ENCODE measurements around the gene SLIT1.
"Not testable (repeated sequence)": the region's sequence is repeated elsewhere in the genome, so short reads cannot be mapped to it uniquely, and the experiment has no call there.

The SLIT1 gene

DNA sequence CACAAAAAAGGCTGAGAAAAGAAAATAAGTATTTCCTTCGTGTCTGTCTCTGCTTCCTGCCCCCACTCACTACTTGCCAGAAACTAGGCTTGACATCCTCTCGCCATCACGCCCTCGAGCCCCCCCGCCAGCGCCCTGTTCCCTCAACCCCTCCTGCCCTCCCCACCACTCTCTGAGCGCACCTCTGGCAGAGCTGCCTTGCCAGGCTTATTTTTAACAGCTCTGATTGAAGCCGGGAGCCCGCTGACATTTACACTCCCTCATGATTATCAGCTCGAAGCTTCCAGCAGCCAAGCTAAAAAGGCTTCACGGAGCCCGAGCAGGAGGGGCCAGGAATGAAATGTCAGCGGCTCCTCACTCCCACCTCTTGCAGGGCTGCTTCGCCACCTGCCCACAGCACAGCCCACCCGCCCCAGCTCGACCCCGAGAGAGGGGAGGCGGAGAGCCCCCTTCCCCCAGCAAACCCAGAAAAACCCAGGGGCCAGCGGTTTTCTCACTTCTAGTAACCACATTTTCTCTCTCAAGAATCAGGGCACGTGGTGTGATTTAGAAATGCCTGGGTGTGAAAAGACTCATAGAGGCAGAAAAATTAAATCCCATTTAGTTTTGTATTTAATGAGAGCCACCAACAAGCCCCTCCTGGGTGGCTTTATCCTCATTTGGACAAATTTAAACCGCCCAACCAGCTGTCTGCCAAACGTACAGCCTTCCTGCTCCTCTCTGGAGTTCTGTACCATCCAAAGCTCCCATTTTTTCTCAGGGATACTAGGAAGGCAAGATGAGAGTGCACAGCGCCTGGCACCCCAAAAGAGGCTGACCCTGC is 89.3 kb downstream of the SLIT1 start:
- Histone ChIP-seq H3K9ac (ENCODE audit: low read length) (no peak overlapping the region), H3K27me3 (ENCODE audit: control insufficient read depth, insufficient read depth, low read length) (no peaks in the 10 kb centered on the region), H3K9me3 (ENCODE audit: control insufficient read depth, insufficient read depth, low read depth, low read length) (no peaks in the 10 kb centered on the region), H3K27ac (ENCODE audit: low read depth, low read length) (no peak overlapping the region), H3K36me3 (ENCODE audit: control insufficient read depth, insufficient read depth, low read length) (no peaks in the 10 kb centered on the region), H3K4me3 (ENCODE audit: low read depth, low read length) (no peak overlapping the region), H3K4me1 (ENCODE audit: control insufficient read depth, insufficient read depth, low read length) (peaks cover 15% of the 10 kb centered on the region)

DNA sequence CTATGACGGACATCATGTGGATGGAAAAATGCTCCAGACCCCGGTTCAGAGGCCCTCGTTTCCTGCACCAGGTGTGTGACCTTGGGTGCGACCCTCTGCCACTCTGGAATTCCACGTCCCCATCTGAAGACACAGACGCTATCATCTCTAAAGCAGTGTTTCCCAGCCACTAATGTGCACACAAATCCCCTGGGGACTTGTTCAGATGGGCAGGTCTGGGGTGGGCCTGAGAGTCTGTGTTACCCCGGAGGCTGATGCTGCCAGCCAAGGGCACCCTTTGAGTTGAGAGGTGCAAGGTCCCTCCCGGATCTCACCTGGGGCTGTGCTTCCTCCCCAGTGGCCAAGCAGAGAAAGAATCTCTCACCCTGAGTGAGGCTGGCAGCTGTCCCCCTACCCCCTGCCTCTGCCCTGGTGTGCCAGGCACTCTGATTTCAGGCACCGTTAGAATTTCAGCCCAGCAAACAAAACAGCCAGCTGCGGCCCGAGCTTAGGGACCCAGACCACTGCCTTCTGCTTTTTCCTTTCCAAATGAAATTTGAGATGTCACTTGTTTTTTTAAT is 90.0 kb downstream of the SLIT1 start:
- no peak overlapping the region for H3K27ac ChIP-seq (ENCODE audit: low read depth, low read length)
- H3K4me1 ChIP-seq (ENCODE audit: control insufficient read depth, insufficient read depth, low read length), result peaks cover 9% of the 10 kb centered on the region
- no peak overlapping the region for H3K9ac ChIP-seq (ENCODE audit: low read length)
- no peak overlapping the region for H3K4me3 ChIP-seq (ENCODE audit: low read depth, low read length)
- no peaks in the 10 kb centered on the region for H3K27me3 ChIP-seq (ENCODE audit: control insufficient read depth, insufficient read depth, low read length)
- H3K36me3 ChIP-seq (ENCODE audit: control insufficient read depth, insufficient read depth, low read length), result no peaks in the 10 kb centered on the region
- no peaks in the 10 kb centered on the region for H3K9me3 ChIP-seq (ENCODE audit: control insufficient read depth, insufficient read depth, low read depth, low read length)

DNA sequence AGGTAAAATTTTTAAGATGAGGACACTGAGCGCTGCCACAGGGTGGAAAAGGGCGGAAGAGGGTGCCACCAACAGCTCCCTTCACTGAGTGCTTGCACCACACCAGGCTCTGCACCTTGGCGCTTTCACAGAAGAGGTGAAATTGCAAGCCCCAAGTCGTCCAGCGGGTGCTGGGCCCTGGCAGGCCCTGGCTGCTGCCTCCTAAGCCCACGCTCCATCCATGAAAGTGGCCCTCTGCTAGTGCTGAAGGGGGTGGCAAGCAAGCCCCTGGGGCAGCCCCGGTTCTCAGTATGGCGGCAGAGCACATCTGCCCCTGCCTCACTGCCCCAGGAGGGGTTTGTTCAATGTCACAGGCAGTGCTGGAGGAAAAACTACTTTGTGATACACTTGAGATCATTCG is 95.1 kb downstream of the SLIT1 start:
- Histone ChIP-seq H3K9ac (ENCODE audit: low read length) (no peak overlapping the region), H3K9me3 (ENCODE audit: control insufficient read depth, insufficient read depth, low read depth, low read length) (no peaks in the 10 kb centered on the region), H3K27me3 (ENCODE audit: control insufficient read depth, insufficient read depth, low read length) (peaks cover 7% of the 10 kb centered on the region; the same call in 1 of the 2 replicates), H3K36me3 (ENCODE audit: control insufficient read depth, insufficient read depth, low read length) (no peaks in the 10 kb centered on the region), H3K27ac (ENCODE audit: low read depth, low read length) (no peak overlapping the region), H3K4me1 (ENCODE audit: control insufficient read depth, insufficient read depth, low read length) (peaks cover 19% of the 10 kb centered on the region), H3K4me3 (ENCODE audit: low read depth, low read length) (no peak overlapping the region)

DNA sequence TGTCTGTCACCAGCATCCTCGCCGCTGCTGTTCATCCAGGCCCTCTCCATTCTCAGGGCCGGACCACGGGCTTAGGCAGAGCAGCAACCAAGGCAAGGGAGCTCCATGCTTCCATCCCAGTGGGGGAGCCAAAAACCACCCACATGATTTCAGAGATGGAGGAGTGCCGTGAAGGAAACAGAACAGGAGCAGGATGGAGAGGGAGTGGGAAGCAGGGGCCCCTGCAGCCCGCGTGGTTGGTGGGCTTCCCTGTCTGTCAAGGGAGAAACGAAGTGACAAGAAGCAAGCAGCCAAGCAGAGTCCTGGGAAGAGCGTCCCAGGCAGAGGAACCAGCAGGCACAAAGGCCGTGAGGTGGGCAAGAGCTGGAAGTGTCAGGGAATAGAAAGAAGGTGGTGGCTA is 95.7 kb downstream of the SLIT1 start:
- Histone ChIP-seq H3K4me3 (ENCODE audit: low read depth, low read length) (no peak overlapping the region), H3K36me3 (ENCODE audit: control insufficient read depth, insufficient read depth, low read length) (no peaks in the 10 kb centered on the region), H3K4me1 (ENCODE audit: control insufficient read depth, insufficient read depth, low read length) (peaks cover 18% of the 10 kb centered on the region), H3K9me3 (ENCODE audit: control insufficient read depth, insufficient read depth, low read depth, low read length) (no peaks in the 10 kb centered on the region), H3K27me3 (ENCODE audit: control insufficient read depth, insufficient read depth, low read length) (peaks cover 7% of the 10 kb centered on the region; the same call in 1 of the 2 replicates), H3K9ac (ENCODE audit: low read length) (no peak overlapping the region), H3K27ac (ENCODE audit: low read depth, low read length) (no peak overlapping the region)

DNA sequence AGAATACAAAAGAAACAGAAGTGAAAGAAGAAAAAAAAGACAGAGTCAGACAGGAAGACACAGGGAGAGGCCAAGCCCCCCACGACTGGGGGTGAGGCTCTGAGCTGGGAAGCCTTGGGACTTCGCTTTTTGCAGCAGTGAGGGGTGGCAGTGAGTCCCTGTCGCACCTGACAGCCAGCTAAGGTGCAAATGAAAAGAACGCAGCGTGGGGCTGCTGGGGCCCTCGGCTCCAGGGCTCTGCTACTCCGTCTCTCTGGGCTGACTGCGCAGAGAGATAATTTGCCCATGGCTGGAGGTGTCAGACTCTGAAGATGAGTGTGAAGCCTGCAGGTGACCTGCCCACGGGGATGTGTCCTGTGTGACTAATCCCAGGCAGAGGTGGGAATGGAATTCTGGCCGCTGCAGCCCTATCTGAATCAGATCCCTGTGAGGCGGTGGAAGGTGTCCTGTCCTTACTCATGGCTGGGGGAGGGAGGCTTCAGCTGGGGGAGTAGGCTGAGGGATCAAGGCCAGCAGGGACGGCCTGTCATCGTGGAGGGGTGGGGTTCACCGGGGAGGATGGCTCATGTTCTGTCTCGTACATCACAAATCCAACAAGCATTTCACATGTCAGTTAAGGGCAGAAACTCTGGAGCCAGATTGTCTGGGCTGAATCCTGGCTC is 96.4 kb downstream of the SLIT1 start:
- H3K9ac ChIP-seq (ENCODE audit: low read length), result no peak overlapping the region
- H3K27ac ChIP-seq (ENCODE audit: low read depth, low read length), result no peak overlapping the region
- no peaks in the 10 kb centered on the region for H3K36me3 ChIP-seq (ENCODE audit: control insufficient read depth, insufficient read depth, low read length)
- no peak overlapping the region for H3K4me3 ChIP-seq (ENCODE audit: low read depth, low read length)
- no peaks in the 10 kb centered on the region for H3K9me3 ChIP-seq (ENCODE audit: control insufficient read depth, insufficient read depth, low read depth, low read length)
- peaks cover 7% of the 10 kb centered on the region; the same call in 1 of the 2 replicates for H3K27me3 ChIP-seq (ENCODE audit: control insufficient read depth, insufficient read depth, low read length)
- H3K4me1 ChIP-seq (ENCODE audit: control insufficient read depth, insufficient read depth, low read length), result peaks cover 18% of the 10 kb centered on the region

DNA sequence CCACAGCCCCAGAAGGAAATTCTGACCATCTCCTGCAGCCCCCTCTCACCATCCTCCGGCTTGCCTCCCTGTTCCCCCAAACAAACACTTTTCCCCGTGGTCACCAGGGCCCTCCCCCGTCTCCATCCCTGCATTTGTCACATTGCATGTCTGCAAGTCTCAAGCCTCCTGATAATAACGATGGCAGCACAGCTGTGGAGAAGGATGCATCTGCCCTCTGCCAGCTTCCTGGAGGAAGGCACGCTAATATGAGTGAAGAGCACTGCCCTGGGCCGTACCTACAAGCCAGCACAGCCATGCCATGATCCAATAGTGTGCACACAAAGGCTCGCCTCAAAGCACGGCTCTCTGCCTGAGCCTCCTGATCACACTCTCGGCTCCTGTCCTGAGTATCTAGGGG is 98.5 kb downstream of the SLIT1 start:
- H3K4me3 ChIP-seq (ENCODE audit: low read depth, low read length), result no peak overlapping the region
- no peaks in the 10 kb centered on the region for H3K36me3 ChIP-seq (ENCODE audit: control insufficient read depth, insufficient read depth, low read length)
- no peak overlapping the region for H3K27ac ChIP-seq (ENCODE audit: low read depth, low read length)
- no peak overlapping the region for H3K9ac ChIP-seq (ENCODE audit: low read length)
- peaks cover 18% of the 10 kb centered on the region for H3K4me1 ChIP-seq (ENCODE audit: control insufficient read depth, insufficient read depth, low read length)
- H3K9me3 ChIP-seq (ENCODE audit: control insufficient read depth, insufficient read depth, low read depth, low read length), result no peaks in the 10 kb centered on the region
- peaks cover 7% of the 10 kb centered on the region; the same call in 1 of the 2 replicates for H3K27me3 ChIP-seq (ENCODE audit: control insufficient read depth, insufficient read depth, low read length)

DNA sequence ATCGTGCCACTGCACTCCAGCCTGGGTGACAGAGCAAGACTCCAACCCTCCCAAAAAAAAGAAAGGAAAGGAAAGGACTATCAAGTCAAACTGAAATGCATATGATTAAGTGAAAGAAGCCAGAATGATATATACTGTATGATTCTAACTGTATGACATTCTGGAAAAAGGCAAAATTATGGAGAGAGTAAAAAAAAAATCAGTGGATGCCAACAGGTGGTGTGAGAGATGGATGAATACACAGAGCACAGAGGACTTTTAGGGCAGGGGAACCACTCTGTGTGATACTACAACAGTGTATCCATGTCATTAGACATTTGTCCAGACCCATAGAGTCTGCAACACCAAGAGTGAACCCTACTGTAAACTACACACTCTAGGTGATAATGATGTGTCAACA is 99.2 kb downstream of the SLIT1 start:
- no peak overlapping the region for H3K4me3 ChIP-seq (ENCODE audit: low read depth, low read length)
- no peaks in the 10 kb centered on the region for H3K36me3 ChIP-seq (ENCODE audit: control insufficient read depth, insufficient read depth, low read length)
- peaks cover 18% of the 10 kb centered on the region for H3K4me1 ChIP-seq (ENCODE audit: control insufficient read depth, insufficient read depth, low read length)
- H3K27ac ChIP-seq (ENCODE audit: low read depth, low read length), result no peak overlapping the region
- H3K9ac ChIP-seq (ENCODE audit: low read length), result no peak overlapping the region
- no peaks in the 10 kb centered on the region for H3K9me3 ChIP-seq (ENCODE audit: control insufficient read depth, insufficient read depth, low read depth, low read length)
- H3K27me3 ChIP-seq (ENCODE audit: control insufficient read depth, insufficient read depth, low read length), result peaks cover 7% of the 10 kb centered on the region; the same call in 1 of the 2 replicates

DNA sequence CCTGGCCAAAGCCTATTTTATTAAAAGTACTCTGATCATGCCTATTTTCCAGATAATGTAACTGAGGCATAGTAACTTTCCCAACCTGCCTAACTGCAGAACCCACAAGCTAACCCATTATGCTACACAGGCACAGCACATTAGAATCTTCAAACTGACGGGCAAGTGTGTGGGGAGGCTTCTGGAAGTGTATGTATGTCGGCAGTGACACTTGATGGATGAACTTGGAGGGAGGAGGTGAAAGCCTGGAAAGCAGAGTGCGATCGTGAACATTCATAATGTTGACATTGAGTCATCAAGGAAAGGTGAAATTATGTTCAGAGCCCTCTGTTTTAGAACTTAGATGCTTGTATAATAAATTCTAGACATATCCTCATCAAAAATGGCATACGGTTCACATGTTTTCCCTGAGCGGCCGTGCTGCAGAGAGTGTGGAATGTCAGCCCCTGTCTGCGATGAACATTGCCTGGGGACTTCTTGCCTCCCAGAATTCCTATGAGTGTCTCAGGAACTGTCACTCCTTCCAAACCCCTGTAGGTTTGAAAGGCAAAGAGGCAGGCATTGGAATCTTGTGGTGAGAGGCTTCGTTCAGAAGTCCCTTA is 102.4 kb downstream of the SLIT1 start:
- H3K4me3 ChIP-seq (ENCODE audit: low read depth, low read length), result no peak overlapping the region
- H3K9ac ChIP-seq (ENCODE audit: low read length), result no peak overlapping the region
- no peaks in the 10 kb centered on the region for H3K36me3 ChIP-seq (ENCODE audit: control insufficient read depth, insufficient read depth, low read length)
- H3K27ac ChIP-seq (ENCODE audit: low read depth, low read length), result no peak overlapping the region
- no peaks in the 10 kb centered on the region for H3K27me3 ChIP-seq (ENCODE audit: control insufficient read depth, insufficient read depth, low read length)
- peaks cover 29% of the 10 kb centered on the region for H3K4me1 ChIP-seq (ENCODE audit: control insufficient read depth, insufficient read depth, low read length)
- H3K9me3 ChIP-seq (ENCODE audit: control insufficient read depth, insufficient read depth, low read depth, low read length), result no peaks in the 10 kb centered on the region

DNA sequence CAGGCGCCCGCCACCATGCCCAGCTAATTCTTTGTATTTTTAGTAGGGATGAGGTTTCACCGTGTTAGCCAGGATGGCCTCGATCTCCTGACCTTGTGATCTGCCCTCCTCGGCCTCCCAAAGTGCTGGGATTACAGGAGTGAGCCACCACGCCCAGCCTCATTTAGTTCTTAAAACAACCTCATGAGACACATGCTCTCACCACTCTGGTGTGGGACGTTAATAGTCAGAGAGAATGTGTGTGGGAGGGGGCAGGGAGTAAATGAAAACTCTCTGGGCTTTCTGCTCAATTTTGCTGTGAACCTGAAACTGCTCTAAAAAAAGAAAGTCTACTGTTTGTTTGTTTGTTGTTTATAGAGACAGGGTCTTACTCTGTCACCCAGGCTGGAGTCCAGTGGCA is 103.2 kb downstream of the SLIT1 start:
- peaks cover 30% of the 10 kb centered on the region for H3K4me1 ChIP-seq (ENCODE audit: control insufficient read depth, insufficient read depth, low read length)
- H3K9ac ChIP-seq (ENCODE audit: low read length); H3K9me3 ChIP-seq (ENCODE audit: control insufficient read depth, insufficient read depth, low read depth, low read length); H3K36me3 ChIP-seq (ENCODE audit: control insufficient read depth, insufficient read depth, low read length); H3K27me3 ChIP-seq (ENCODE audit: control insufficient read depth, insufficient read depth, low read length); H3K4me3 ChIP-seq (ENCODE audit: low read depth, low read length); H3K27ac ChIP-seq (ENCODE audit: low read depth, low read length): not testable (repeated sequence)

DNA sequence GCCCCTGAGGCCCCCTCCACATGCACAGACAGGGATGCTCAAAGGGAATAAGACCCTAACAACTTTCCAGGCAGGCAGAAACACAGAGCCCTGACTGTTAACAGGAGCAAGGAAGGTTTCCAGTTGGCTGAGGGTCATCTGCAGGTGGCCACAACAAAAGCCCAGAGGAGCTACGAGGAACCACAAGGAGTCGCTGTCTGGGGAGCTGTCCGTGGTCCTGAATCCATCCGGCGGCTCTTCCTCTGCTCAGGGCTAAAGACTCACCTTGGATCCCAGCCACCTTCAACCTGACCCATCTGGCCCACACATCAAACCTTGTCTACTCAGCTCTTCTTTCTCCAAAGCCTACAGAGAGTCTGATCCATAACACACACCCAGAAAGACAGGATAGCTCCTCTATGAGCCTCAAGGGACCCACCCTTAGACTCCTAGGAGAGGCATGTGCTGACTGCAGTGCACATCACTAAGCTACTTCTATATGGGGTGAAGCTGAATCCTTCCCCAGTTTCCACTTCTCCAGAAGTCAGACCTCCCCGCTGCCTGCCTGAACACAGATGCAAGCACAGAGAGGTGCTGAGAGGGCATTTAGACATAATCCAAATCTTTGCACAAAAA is 104.0 kb downstream of the SLIT1 start:
- Histone ChIP-seq H3K4me3 (ENCODE audit: low read depth, low read length) (no peak overlapping the region), H3K9ac (ENCODE audit: low read length) (no peak overlapping the region), H3K36me3 (ENCODE audit: control insufficient read depth, insufficient read depth, low read length) (no peaks in the 10 kb centered on the region), H3K27ac (ENCODE audit: low read depth, low read length) (no peak overlapping the region), H3K9me3 (ENCODE audit: control insufficient read depth, insufficient read depth, low read depth, low read length) (no peaks in the 10 kb centered on the region), H3K4me1 (ENCODE audit: control insufficient read depth, insufficient read depth, low read length) (peaks cover 25% of the 10 kb centered on the region), H3K27me3 (ENCODE audit: control insufficient read depth, insufficient read depth, low read length) (no peaks in the 10 kb centered on the region)
